GM19238 (cell line): ENCODE data around the gene CYP2R1.

Experiments
- DNase-seq: peaks from one replicate; pipeline ENCODE4 v3.0.0; 2011; ENCODE audit warnings: low spot score; ENCODE audit not compliant: insufficient read length

CYP2R1 gene, protein sequence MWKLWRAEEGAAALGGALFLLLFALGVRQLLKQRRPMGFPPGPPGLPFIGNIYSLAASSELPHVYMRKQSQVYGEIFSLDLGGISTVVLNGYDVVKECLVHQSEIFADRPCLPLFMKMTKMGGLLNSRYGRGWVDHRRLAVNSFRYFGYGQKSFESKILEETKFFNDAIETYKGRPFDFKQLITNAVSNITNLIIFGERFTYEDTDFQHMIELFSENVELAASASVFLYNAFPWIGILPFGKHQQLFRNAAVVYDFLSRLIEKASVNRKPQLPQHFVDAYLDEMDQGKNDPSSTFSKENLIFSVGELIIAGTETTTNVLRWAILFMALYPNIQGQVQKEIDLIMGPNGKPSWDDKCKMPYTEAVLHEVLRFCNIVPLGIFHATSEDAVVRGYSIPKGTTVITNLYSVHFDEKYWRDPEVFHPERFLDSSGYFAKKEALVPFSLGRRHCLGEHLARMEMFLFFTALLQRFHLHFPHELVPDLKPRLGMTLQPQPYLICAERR

DNA sequence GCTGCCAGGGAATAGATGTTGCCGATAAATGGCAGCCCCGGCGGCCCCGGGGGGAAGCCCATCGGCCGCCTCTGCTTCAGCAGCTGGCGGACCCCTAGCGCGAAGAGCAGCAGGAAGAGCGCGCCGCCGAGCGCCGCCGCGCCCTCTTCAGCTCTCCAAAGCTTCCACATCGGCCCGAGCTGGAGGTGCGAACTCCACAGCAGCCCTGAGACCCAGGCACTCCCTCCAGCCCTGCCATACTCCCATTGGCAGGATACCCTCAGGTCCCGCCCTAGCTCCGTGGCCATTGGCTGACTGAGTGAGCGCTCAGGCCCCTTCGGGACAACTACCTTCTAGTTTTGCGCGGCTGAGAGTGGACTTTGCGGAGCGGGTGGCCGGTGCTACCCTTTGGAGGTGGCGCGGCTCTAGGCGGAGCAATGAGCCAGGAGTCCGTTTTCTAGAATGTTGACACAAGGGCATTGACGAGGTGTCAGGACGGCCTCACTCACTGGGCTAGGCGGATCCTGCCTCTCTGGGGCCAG, at the start of gene CYP2R1:
TSS of gene CYP2R1 (minus strand) at position 196 of the 521 bp plus-strand sequence. CDS start at position 170, 26 bp downstream.
- peak; percentile 91 for DNase-seq

DNA sequence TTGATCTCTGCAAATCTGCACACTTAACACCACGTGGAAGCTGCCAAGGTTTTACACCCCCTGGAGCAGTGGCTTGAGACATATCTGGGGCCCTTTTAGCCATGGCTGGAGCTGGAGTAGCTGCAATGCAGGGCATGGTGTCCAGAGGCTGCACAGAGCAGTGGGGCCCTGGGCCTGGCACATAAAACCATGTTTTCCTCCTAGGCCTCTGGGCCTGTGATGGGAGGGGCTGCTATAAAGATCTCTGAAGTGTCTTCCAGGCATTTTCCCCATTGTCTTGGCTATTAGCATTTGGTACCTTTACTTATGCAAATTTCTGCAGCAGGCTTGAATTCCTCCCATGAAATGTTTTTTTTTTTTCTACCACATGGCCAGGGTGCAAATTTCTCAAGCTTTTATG, 46.9 kb upstream of the CYP2R1 start:
- DNase-seq, result no peak

DNA sequence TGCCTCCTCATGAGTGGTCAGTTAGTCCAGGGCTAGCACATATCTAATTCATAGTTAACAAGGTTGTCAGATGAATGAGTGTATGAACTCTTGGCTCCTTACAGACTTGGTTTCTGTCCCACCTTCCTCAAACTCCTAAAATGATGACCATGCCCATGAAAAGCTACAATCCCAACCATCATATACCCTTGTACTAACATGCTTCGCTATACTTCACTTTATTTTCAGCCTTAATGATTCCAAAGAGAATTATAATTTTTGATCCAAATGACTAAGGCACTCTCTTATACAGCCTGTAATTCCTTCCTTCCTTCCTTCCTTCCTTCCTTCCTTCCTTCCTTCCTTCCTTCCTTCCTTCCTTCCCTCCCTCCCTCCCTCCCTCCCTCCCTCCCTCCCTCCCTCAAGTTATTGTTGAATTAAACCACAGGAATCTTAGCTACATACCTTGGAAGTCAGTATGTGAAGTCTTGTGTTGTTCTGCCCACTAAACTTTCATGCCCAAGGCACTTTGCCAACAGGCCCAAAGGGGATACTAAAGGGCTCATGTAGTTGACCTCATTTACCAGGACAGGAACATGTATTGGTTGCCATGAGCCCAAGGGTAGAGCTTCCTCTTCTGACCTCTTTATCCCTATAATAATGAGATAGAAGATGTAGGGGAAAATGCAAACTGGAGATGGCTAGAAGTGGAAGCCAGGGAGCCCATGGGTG, 42.8 kb upstream of the CYP2R1 start:
- DNase-seq, result no peak

DNA sequence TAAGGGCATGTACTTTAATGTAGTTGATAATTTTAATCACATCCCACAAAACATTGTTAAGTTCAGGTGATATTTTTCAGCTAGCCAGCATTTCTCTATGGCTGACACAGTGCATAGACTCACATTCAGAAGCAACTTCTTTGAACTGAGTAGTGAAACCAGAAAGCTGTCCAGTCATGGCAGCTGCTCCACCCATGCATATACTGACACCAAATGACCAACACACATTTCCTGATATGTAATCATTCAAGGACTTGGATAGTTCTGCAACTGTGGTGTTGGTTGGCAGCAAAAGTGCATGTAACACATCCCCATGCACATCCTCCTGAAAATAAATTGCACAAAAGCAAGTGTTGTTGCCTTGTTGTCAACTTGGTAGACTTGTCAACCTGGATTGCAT, 40.4 kb upstream of the CYP2R1 start:
- no peak for DNase-seq

DNA sequence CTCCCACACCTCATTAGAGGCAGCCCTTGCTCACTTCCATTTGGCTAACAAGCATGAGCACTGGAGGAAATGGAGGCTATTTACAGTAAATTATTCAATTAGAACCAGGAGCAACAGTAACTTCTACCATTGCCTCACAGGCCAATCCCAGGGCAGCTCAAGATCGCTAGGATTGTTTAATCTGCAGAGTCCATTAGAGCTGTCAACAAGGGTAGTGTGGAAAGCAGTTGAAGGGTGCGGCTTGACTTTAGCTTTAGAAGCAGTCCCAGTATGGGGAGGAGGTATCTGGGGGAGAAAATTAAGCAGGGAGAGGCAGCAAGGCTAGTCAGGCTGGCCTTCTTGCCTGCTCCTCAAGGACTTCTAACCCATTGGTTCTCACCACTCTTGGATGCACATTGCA, 38.3 kb upstream of the CYP2R1 start:
- DNase-seq, result no peak

DNA sequence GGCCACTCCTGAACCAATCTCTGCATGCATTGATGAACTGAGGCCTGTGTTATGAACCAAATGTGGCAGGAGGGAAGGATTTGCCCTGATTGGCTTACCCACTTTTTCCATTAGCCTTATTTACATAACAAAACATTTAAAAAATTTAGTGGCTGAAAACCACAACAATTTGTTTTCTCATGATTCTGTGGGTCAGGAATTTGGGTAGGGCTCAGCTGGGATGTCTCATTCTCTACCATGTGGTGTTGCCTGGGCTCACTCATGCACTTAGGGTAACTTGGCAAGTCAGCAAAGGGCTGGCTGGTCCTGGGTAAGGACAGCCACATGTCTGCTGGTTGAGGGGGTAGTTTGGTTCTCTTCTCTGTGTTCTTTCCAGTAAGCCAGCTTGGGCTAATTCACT, 35.1 kb upstream of the CYP2R1 start:
- no peak for DNase-seq

DNA sequence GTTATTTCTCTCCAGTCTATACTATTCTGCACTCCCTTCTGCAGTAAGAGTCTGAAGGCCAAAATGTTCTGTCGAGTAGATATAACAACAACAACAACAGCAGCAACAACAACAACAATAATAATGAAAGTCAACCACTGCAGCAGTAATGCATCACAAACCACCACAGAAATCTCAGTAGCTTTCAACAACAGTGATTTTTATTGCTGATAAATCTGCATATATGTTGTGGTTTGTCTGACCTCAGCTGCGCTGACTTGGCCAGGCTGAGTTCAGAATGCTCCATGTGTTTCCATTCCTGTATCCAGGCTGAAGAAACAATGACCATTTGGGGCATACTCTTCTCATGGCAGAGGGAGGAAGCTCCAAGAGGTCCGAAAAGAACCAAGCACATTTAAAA, 32.3 kb upstream of the CYP2R1 start:
- no peak for DNase-seq

DNA sequence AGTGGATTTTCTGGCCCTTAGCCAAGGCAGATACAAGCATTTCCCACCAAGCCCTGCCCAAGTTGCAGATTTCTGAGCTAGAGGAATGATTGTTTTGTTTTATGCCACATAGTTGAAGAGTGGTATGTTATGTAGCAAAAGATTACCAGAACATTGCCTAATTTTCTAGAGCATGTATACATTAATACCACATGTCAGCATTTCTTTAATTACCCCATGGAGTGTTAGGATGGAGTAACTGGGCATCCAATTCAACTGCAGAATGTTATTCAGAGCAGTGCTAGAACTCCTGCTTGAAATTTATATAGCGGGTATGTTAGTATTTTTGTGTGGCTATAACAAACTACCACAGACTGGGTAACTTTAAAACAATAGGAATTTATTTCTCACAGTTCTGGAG, 24.4 kb upstream of the CYP2R1 start:
- no peak for DNase-seq

DNA sequence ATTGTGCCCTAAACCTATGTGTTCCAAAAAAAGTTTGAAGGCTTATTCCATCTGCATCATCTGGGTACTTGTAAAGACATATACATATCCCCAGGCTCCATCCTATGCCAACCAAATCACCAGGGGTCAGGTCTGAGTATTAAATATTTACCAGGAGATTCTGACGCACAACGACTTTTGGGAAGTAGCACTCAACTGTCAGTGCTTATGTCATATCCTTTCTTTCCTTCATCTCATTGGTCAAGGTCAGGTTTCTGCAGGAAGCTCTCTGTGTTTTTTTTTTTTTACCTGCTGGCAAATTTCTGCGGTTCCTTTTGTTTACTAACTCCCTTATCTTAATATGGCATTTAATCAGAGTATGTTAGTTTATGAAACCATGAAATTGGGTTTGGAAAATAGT, 22.5 kb upstream of the CYP2R1 start:
- DNase-seq, result no peak

DNA sequence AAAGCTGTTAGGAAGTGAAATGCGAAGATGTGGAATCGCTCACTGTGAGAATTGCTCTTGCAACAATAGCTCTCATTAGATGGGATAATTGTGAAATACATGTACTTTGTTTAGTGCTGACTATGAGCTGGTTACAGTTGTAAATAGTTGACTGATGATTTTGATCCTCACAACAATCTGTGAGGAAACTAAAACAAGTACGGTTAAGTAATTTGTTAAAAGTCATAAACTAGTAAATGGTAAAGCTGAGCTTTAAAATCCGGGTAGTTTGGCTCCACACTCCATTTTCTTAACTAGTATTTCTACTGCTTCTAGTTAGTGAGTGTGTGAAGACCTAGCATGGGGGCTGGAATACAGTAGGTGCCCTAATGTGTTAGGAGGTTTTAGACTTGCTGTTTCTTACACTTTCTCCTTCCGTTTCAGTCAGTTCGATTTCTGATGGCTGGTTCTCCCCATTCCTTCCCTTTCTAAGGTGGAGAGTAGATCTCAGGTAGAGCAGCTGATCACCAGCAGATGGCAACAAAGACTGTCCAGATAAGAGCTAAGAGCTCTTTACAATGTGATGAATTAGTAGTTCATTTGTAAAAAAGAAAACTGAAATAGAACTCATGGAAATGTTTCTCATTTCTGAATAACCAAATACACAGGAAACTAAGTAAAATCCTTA, 16.3 kb upstream of the CYP2R1 start:
- DNase-seq, result no peak

DNA sequence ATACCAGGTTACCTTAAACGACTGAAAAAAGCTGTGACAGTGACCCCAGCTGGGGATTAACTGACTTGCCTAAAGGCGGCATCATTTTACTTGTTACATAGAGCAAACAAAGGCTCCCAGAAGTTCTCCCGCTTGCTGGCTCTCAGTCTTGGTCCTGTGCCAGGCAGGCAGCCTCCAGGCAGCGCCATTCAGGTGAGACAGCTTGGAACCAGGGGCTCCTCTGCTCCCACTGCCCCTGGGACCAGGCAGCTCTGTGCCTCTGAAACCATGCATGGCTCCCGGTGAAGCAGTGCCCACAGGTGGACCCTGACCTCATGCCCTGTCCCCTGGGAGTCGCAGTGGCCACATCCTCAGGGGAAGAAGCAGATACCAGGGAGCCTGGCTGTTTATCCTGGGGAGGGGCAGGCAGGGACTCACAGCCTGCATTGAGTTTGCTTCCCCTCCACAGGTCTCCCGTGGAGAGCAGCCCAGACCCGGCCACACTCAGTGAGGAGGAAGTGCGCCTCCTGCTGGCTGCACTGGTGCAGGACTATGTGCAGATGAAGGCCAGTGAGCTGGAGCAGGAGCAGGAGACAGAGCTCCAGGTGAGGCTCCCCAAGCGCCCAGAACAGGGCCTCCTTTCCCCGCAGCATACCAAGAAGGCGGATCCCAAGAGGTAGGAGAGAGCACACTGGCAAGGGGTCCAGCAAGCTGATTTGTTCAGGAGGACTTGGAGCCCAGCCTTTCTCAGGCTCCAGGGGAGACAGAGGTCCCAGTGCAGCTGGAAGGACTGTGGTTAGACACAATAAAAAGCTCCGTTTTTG, 15.6 kb upstream of the CYP2R1 start:
- DNase-seq, result peak; percentile 13

DNA sequence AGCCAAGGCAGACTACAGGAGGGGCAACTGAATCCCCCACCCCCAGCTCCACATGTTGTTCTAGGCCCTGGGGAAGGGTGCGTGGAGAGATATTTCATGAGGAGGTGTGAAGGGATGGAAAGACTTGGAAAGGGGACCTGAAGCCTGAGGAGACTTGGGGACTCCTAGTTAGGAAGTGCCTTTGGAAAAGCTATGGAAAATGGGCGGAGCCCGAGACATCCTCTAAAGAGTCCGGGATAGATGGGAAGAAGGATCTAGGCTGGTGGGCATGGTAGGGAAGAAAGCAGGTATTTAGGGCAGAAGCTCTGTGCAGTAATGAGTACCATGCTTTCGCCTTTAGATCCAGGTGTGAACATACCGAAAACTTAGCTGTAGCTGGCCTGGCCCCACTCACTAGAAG, 15.0 kb upstream of the CYP2R1 start:
- DNase-seq, result no peak

DNA sequence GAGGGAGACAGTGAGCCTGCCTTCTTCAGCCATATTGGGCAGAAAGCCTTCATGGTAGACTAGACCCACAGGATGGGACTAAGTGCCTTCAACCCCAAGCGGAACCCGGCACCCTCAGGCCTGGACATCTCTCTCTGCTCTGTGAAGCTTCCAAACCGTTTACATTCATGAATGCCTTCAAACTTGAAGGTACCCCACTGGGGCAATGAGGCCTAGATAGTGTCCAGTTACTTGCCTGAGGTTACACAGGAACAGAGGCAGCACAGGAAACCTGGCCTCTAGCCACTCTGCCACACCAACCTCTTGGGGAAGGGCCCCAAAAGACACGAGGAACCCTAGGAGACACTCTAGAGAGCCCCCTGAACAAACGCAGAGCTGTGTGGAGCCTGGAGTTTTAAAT, 14.5 kb upstream of the CYP2R1 start:
- DNase-seq, result no peak

DNA sequence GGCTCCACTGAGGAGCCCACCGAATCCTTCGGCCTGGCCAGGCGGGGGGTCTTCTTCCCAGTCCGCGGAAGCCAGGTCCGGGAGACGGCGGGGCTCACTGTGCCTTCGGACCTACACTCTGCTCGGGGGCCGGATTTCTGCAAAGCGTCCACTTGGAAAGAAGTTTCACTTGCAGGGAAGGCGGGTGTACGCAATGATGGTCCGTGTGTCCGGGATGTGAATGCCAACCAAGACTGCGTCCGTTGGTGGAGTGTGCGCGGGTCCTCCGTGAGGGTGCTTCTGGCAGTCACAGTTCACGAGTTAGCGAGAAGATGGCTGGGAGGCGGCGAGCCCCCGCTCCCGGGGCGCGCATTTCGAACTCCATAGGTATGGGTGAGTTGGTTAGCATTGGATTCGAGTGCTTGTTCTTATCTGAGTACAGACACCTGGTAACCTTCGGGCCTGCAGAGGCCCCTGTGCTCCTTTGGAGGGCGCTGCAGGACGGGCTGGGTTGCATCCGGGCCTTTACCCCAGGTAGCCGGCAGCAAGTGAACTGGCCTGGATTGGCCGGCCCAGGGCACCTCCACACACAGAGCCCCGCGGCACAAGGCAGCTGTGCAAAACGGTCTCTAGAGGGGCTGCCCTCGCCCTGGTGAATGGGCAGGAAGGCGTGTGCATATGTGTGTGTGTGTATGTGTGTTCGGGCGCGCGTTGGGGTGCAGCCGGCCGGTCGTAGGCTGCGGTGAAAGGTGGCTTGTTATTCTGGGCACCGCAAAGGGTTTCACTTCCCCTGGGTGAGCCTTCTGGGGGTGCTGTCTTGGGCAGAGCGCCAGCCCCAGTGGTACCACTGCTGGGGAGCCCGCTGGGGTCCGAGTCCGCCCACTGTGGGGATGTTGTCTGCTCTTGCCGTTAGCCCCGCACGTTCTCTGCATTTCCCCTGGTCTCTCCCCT, 13.3 kb upstream of the CYP2R1 start:
- DNase-seq, result peak; percentile 30

DNA sequence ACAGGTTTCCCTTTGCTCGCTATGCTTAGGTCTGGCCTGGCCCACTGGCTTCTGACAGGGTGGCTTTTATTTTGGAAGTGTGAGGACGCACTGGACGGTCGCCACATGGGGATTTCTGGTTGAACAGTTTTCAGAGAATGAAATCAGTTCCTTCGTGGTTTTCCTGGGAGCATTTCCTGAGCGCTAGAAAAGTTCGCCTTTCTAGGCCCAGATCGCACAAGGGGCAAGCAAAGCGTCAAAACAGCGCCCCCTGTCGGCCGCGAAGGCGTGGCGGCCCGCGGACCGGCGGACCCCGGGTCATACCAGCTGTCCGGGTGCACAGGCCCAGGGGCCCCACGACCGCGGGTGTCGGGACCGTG, 12.7 kb upstream of the CYP2R1 start:
- DNase-seq, result peak; percentile 52

DNA sequence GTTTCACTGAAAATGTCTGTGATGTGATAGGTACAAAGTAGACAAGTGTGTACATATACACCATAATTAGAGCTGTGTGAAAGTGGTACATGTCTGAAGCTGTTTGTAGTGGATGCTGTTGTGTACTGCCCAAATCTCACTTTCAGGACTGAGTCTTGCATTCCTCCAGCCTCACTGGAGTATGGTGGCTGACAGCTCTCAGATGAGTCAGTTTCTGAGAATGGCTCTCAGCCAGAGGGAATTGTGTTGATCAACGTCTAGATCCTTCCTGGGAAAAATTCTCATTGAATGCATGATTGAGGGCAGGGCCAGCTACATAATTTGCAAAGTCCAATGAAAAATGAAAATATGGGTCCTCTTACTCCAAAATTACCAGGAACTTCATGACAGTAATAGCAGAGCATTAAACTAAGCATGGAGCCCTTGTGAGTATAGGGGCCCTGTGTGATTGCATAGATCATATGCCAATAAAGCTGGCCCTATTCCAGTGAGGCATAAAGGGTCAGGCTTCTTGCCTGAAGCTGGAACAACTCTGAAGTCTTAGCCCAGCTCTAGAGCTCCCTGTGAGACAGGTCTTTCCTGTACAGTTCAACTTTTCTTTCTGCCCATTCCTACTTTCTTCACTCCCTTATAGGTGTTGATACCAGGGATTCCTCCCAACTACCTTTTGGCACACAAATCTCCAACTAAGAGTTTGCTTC, 10.8 kb upstream of the CYP2R1 start:
- no peak for DNase-seq

DNA sequence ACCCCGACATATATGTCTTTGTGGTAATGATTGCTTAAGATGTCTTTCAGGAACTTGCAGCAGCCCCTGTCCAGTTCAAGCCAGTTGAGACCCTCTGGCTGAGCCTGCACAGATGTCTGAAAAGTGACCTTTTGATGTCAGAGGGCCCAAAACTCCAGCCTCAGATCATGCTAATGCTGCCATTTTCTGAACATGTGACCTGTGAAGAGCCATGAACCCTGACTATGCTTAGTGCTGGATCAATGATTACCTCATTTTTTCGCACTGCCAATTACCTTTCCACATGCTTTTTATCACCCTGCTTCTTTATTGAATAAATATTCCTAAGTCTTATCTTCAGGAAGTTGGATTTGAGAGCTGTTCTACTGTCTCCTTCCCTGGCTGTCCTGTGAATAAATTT, 6.9 kb upstream of the CYP2R1 start:
- DNase-seq, result no peak

DNA sequence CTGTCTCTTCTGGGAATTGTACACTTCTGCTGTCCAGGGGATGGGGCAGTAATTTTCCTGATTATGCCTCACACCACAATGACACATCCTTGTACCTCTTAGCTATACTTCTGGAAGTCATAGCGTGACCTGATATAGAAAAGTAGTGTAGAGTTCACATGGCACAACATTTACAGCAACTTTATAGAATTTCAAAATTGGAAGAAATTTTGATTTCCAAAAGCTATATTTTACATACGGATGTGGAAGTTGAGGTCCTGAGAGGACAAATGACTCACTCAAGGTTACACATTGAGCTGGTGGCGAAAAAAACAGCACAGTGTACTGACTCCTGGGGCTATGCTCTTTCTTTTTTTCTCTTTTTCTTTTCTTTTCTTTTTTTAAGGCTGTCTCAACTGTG, 6.3 kb upstream of the CYP2R1 start:
- no peak for DNase-seq
